Gastrocnemius medialis (tissue), 4 donors: ENCODE results near the gene ZNF605.
"Not testable (repeated sequence)": the region's sequence is repeated elsewhere in the genome, so short reads cannot be mapped to it uniquely, and the experiment has no call there.

Source experiments
- POLR2A ChIP-seq, 2 donors: fragments of 450-650 bp; IDR thresholded peaks; one replicate each; pipeline ENCODE4 v1.6.1; 2017; ENCODE audit warnings: antibody characterized with exemption in 2 of 2, mild to moderate bottlenecking in 2 of 2, moderate library complexity in 2 of 2
- TF ChIP-seq, protein P1 (sequence below), 5 experiments: fragments of 450-650 bp in 3 of 5; fragments of 200-600 bp in 2 of 5; sonication (generic) in 2 of 5; IDR thresholded peaks in 4 of 5; conservative IDR thresholded peaks in 1 of 5; 1 replicate in 4 of 5; 2 replicates in 1 of 5; pipeline ENCODE4 v1.5.1; 2016 to 2019; ENCODE audit warnings: antibody characterized with exemption in 5 of 5, mild to moderate bottlenecking in 3 of 5, moderate library complexity in 3 of 5

DNA sequence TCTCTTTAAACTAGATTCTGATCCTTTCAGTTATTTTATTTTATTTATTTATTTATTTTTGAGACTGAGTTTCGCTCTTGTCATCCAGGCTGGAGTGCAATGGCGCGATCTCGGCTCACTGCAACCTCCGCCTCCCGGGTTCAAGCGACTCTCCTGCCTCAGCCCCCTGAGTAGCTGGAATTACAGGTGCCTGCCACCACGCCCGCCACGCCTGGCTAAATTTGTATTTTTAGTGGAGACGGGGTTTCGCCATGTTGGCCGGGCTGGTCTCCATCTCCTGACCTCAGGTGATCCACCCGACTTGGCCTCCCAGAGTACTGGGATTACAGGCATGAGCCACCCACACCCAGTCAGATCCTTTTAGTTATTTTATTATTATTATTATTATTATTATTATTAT lies 5.7 kb upstream of the ZNF605 start:
- TF ChIP-seq, protein P1, sequence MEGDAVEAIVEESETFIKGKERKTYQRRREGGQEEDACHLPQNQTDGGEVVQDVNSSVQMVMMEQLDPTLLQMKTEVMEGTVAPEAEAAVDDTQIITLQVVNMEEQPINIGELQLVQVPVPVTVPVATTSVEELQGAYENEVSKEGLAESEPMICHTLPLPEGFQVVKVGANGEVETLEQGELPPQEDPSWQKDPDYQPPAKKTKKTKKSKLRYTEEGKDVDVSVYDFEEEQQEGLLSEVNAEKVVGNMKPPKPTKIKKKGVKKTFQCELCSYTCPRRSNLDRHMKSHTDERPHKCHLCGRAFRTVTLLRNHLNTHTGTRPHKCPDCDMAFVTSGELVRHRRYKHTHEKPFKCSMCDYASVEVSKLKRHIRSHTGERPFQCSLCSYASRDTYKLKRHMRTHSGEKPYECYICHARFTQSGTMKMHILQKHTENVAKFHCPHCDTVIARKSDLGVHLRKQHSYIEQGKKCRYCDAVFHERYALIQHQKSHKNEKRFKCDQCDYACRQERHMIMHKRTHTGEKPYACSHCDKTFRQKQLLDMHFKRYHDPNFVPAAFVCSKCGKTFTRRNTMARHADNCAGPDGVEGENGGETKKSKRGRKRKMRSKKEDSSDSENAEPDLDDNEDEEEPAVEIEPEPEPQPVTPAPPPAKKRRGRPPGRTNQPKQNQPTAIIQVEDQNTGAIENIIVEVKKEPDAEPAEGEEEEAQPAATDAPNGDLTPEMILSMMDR (IDR thresholded peaks at IDR 0.05 in 4 of 5, conservative IDR thresholded peaks at IDR 0.05 in 1 of 5): not testable (repeated sequence)
- not testable (repeated sequence) for TF ChIP-seq POLR2A (IDR thresholded peaks at IDR 0.05)
